Activated B cell treated with CpG ODN at 0.5 μM for 24 hours (primary cell): ENCODE measurements around the gene C9orf72. TPM values are rescaled to one million over a fixed set of nuclear protein-coding genes. Genes with fewer than 3 reads are reported as not detected.

Experiments used
- ATAC-seq: fragments of 200-7000 bp; cut with Tn5 transposase; one replicate; pipeline ENCODE4 v1.10.0; 2021; ENCODE audit warnings: low read depth, mild to moderate bottlenecking, moderate library complexity
- CTCF ChIA-PET: fragments of 350-600 bp; sonication (Branson Sonifier 250); formaldehyde crosslinking; loops from one replicate; lab custom pipeline; 2021; ENCODE audit warnings: antibody characterized with exemption; lab: Charles Lee
- POLR2A ChIA-PET: fragments of 350-600 bp; sonication (Branson Sonifier 250); formaldehyde crosslinking; loops from one replicate; lab custom pipeline; 2021; ENCODE audit warnings: antibody characterized with exemption; lab: Charles Lee
- DNase-seq: peaks from one replicate; pipeline ENCODE4 v3.0.0; 2022
- H3K27ac Mint-ChIP-seq: one replicate; pipeline ENCODE4 v1.8.0; 2020; ENCODE audit warnings: mixed read lengths
- H3K27me3 Mint-ChIP-seq: one replicate; pipeline ENCODE4 v1.8.0; 2021; ENCODE audit warnings: mixed read lengths
- H3K36me3 Mint-ChIP-seq: one replicate; pipeline ENCODE4 v1.8.0; 2021; ENCODE audit warnings: low read depth, mixed read lengths
- H3K4me1 Mint-ChIP-seq: one replicate; pipeline ENCODE4 v1.8.0; 2021; ENCODE audit warnings: mixed read lengths
- H3K4me3 Mint-ChIP-seq: one replicate; pipeline ENCODE4 v1.8.0; 2020; ENCODE audit warnings: mild to moderate bottlenecking, mixed read lengths
- H3K9me3 Mint-ChIP-seq: one replicate; pipeline ENCODE4 v1.8.0; 2020; ENCODE audit warnings: mixed read lengths
- CTCF ChIP-seq: fragments of 200-600 bp; IDR thresholded peaks from one replicate; pipeline ENCODE4 v1.8.0; 2022; ENCODE audit warnings: antibody characterized with exemption, mild to moderate bottlenecking
- intact Hi-C: fragments of 100-400 bp; cut with micrococcal nuclease; formaldehyde crosslinking; loops from one replicate; pipeline ENCODE4 v1.15.1; 2024
- total RNA-seq: library from RNA; stranded (reverse); gene quantifications from 2 replicates; pipeline ENCODE4 v1.2.3, GENCODE V29; 2022

The C9orf72 gene
- total RNA-seq, 1 donor from 2014 or later, result 15.2 TPM

GRCh38 chr9:27529316-27530278 lies 43.7 kb downstream of the C9orf72 start, which contains the start of gene MOB3B:
MOB3B (minus strand) TSS chr9:27529814; CDS start chr9:27455550, 74,264 bp downstream.
- ATAC-seq, result peak; percentile 76
- Mint-ChIP-seq H3K9me3 (no peaks in the 10 kb centered on the region), H3K27ac (peak within 1 kb of the TSS; percentile 91), H3K4me1 (peaks cover 43% of the 10 kb centered on the region), H3K4me3 (peak within 1 kb of the TSS; percentile 95), H3K36me3 (peaks cover 6% of the 10 kb centered on the region), H3K27me3 (no peaks in the 10 kb centered on the region)
- ChIA-PET CTCF (interaction anchor here (0.6 to 5.4 kb wide), 32 partner anchors 14 to 573 kb away, joined by 3 to 201 read pairs (median 4); partner anchors contain the start of gene IFT74), POLR2A (interaction anchor here (0.7 to 3.8 kb wide), 11 partner anchors 37 to 197 kb away, joined by 3 to 38 read pairs (median 5); no protein-coding TSS in a partner anchor)
- peak; percentile 23 for TF ChIP-seq CTCF
- intact Hi-C loops, result loop anchor here (1.0 to 2.0 kb wide), 10 partner anchors 19 to 196 kb away; partner anchors contain the start of gene C9orf72
- DNase-seq, result peak; percentile 82

- intact Hi-C loops, result loop anchor here (1.0 to 2.0 kb wide), 10 partner anchors 19 to 196 kb away; partner anchors contain the start of gene C9orf72
- no peak for TF ChIP-seq CTCF
- H3K27ac Mint-ChIP-seq, result peak overlapping the region; percentile 91
- DNase-seq, result peak; percentile 65
- CTCF ChIA-PET, result interaction anchor here (0.6 to 5.4 kb wide), 31 partner anchors 14 to 572 kb away, joined by 3 to 201 read pairs (median 4); partner anchors contain the start of gene IFT74
- peaks cover 43% of the 10 kb centered on the region for H3K4me1 Mint-ChIP-seq
- POLR2A ChIA-PET, result interaction anchor here (1.0 to 3.8 kb wide), 11 partner anchors 36 to 196 kb away, joined by 3 to 38 read pairs (median 5); no protein-coding TSS in a partner anchor
- peaks cover 12% of the 10 kb centered on the region for H3K36me3 Mint-ChIP-seq
- ATAC-seq, result peak; percentile 74
- H3K9me3 Mint-ChIP-seq, result no peaks in the 10 kb centered on the region
- peak overlapping the region; percentile 95 for H3K4me3 Mint-ChIP-seq
- no peaks in the 10 kb centered on the region for H3K27me3 Mint-ChIP-seq
Observed at GRCh38 chr9:27528886-27529315, 44.4 kb downstream of the C9orf72 start.

- no peak for TF ChIP-seq CTCF
- peak overlapping the region; percentile 95 for H3K4me3 Mint-ChIP-seq
- no peaks in the 10 kb centered on the region for H3K9me3 Mint-ChIP-seq
- H3K27me3 Mint-ChIP-seq, result no peaks in the 10 kb centered on the region
- ChIA-PET POLR2A (interaction anchor here (0.7 to 3.8 kb wide), 11 partner anchors 35 to 196 kb away, joined by 3 to 38 read pairs (median 4); no protein-coding TSS in a partner anchor), CTCF (interaction anchor here (0.7 to 1.5 kb wide), 2 partner anchors 183 to 195 kb away, joined by 3 to 14 read pairs; no protein-coding TSS in a partner anchor)
- H3K36me3 Mint-ChIP-seq, result peaks cover 12% of the 10 kb centered on the region
- peak overlapping the region; percentile 91 for H3K27ac Mint-ChIP-seq
- peak; percentile 56 for ATAC-seq
- intact Hi-C loops, result loop anchor here (2.0 kb wide), 1 partner anchor 135 kb away; no protein-coding TSS in a partner anchor
- peak; percentile 69 for DNase-seq
- peaks cover 44% of the 10 kb centered on the region for H3K4me1 Mint-ChIP-seq
Observed at GRCh38 chr9:27528076-27528885, 45.0 kb downstream of the C9orf72 start.

- Mint-ChIP-seq H3K27me3 (no peaks in the 10 kb centered on the region), H3K36me3 (peaks cover 12% of the 10 kb centered on the region), H3K4me1 (peaks cover 48% of the 10 kb centered on the region), H3K27ac (peak overlapping the region; percentile 91), H3K9me3 (no peaks in the 10 kb centered on the region), H3K4me3 (peak overlapping the region; percentile 95)
- CTCF ChIA-PET, result interaction anchor here (0.7 to 1.5 kb wide), 3 partner anchors 149 to 195 kb away, joined by 3 to 14 read pairs (median 3); no protein-coding TSS in a partner anchor
- intact Hi-C loops, result loop anchor here (2.0 kb wide), 1 partner anchor 135 kb away; no protein-coding TSS in a partner anchor
- DNase-seq (no peak), ATAC-seq (no peak)
- POLR2A ChIA-PET, result interaction anchor here (0.7 to 3.8 kb wide), 9 partner anchors 38 to 195 kb away, joined by 3 to 38 read pairs (median 6); no protein-coding TSS in a partner anchor
- TF ChIP-seq CTCF, result no peak
Observed at GRCh38 chr9:27527702-27528075, 45.6 kb downstream of the C9orf72 start.
